ENCODE measurements around the gene KDM4C.
"Not testable (repeated sequence)": the region's sequence is repeated elsewhere in the genome, so short reads cannot be mapped to it uniquely, and the experiment has no call there.

Gene KDM4C

GRCh38 chr9:7180247-7180646 lies 422.5 kb downstream of the KDM4C start:
- peaks cover 8% of the 10 kb centered on the region for H3K4me1 Mint-ChIP-seq
- DNase-seq: no peak
- H3K36me3 Mint-ChIP-seq: peaks cover 52% of the 10 kb centered on the region
- H3K9me3 Mint-ChIP-seq: peaks cover 5% of the 10 kb centered on the region
- CTCF ChIA-PET: no interaction called here
- H3K4me3 Mint-ChIP-seq: no peak overlapping the region
- no peaks in the 10 kb centered on the region for H3K27me3 Mint-ChIP-seq
- H3K27ac Mint-ChIP-seq: peak overlapping the region; percentile 1

GRCh38 chr9:7183139-7183538 lies 425.4 kb downstream of the KDM4C start:
- H3K27me3 Mint-ChIP-seq, DNase-seq, CTCF ChIA-PET, H3K4me3 Mint-ChIP-seq, H3K27ac Mint-ChIP-seq, H3K4me1 Mint-ChIP-seq: not testable (repeated sequence)
- H3K9me3 Mint-ChIP-seq: peaks cover 11% of the 10 kb centered on the region
- H3K36me3 Mint-ChIP-seq: peaks cover 46% of the 10 kb centered on the region

- Mint-ChIP-seq H3K27ac (no peak overlapping the region), H3K4me1 (no peaks in the 10 kb centered on the region), H3K36me3 (peaks cover 27% of the 10 kb centered on the region), H3K27me3 (no peaks in the 10 kb centered on the region), H3K9me3 (peaks cover 25% of the 10 kb centered on the region), H3K4me3 (no peak overlapping the region)
- no peak for DNase-seq
- CTCF ChIA-PET: interaction anchor here (1.0 kb wide), 1 partner anchor 133 kb away, joined by 4 read pairs; no protein-coding TSS in a partner anchor
Measured at GRCh38 chr9:7185612-7186011, 427.8 kb downstream of the KDM4C start.

- peak; percentile 38 for DNase-seq
- H3K4me3 Mint-ChIP-seq: no peak overlapping the region
- CTCF ChIA-PET: no interaction called here
- no peaks in the 10 kb centered on the region for H3K27me3 Mint-ChIP-seq
- H3K36me3 Mint-ChIP-seq: peaks cover 27% of the 10 kb centered on the region
- peaks cover 30% of the 10 kb centered on the region for H3K9me3 Mint-ChIP-seq
- no peak overlapping the region for H3K27ac Mint-ChIP-seq
- H3K4me1 Mint-ChIP-seq: no peaks in the 10 kb centered on the region
Measured at GRCh38 chr9:7186175-7186574, 428.4 kb downstream of the KDM4C start.

- no peak for DNase-seq
- no peak overlapping the region for H3K27ac Mint-ChIP-seq
- H3K27me3 Mint-ChIP-seq: no peaks in the 10 kb centered on the region
- CTCF ChIA-PET: interaction anchor here (1.2 kb wide), 1 partner anchor 42 kb away, joined by 3 read pairs; no protein-coding TSS in a partner anchor
- H3K4me3 Mint-ChIP-seq: no peak overlapping the region
- no peaks in the 10 kb centered on the region for H3K36me3 Mint-ChIP-seq
- H3K9me3 Mint-ChIP-seq: peaks cover 22% of the 10 kb centered on the region
- no peaks in the 10 kb centered on the region for H3K4me1 Mint-ChIP-seq
Measured at GRCh38 chr9:7192266-7192665, 434.5 kb downstream of the KDM4C start.

- H3K4me3 Mint-ChIP-seq: no peak overlapping the region
- H3K4me1 Mint-ChIP-seq: no peaks in the 10 kb centered on the region
- H3K27me3 Mint-ChIP-seq: peaks cover 4% of the 10 kb centered on the region
- peaks cover 6% of the 10 kb centered on the region for H3K9me3 Mint-ChIP-seq
- no peaks in the 10 kb centered on the region for H3K36me3 Mint-ChIP-seq
- CTCF ChIA-PET: interaction anchor here (0.7 kb wide), 1 partner anchor 269 kb away, joined by 3 read pairs; no protein-coding TSS in a partner anchor
- DNase-seq: no peak
- H3K27ac Mint-ChIP-seq: no peak overlapping the region
Measured at GRCh38 chr9:7195526-7195925, 437.8 kb downstream of the KDM4C start.

- no peak for DNase-seq
- no peaks in the 10 kb centered on the region for H3K9me3 Mint-ChIP-seq
- no peaks in the 10 kb centered on the region for H3K36me3 Mint-ChIP-seq
- peaks cover 4% of the 10 kb centered on the region for H3K27me3 Mint-ChIP-seq
- CTCF ChIA-PET: no interaction called here
- H3K27ac Mint-ChIP-seq: no peak overlapping the region
- H3K4me3 Mint-ChIP-seq: no peak overlapping the region
- no peaks in the 10 kb centered on the region for H3K4me1 Mint-ChIP-seq
Measured at GRCh38 chr9:7196467-7196866, 438.7 kb downstream of the KDM4C start.

GRCh38 chr9:7201196-7201595 lies 443.4 kb downstream of the KDM4C start:
- no peaks in the 10 kb centered on the region for H3K9me3 Mint-ChIP-seq
- DNase-seq: no peak
- no peaks in the 10 kb centered on the region for H3K36me3 Mint-ChIP-seq
- CTCF ChIA-PET: no interaction called here
- no peak overlapping the region for H3K4me3 Mint-ChIP-seq
- no peaks in the 10 kb centered on the region for H3K4me1 Mint-ChIP-seq
- peaks cover 11% of the 10 kb centered on the region for H3K27me3 Mint-ChIP-seq
- H3K27ac Mint-ChIP-seq: no peak overlapping the region

GRCh38 chr9:7205806-7206205 lies 448.0 kb downstream of the KDM4C start:
- no peak overlapping the region for H3K4me3 Mint-ChIP-seq
- H3K36me3 Mint-ChIP-seq: no peaks in the 10 kb centered on the region
- peaks cover 11% of the 10 kb centered on the region for H3K27me3 Mint-ChIP-seq
- CTCF ChIA-PET: no interaction called here
- no peak overlapping the region for H3K27ac Mint-ChIP-seq
- DNase-seq: no peak
- H3K4me1 Mint-ChIP-seq: no peaks in the 10 kb centered on the region
- no peaks in the 10 kb centered on the region for H3K9me3 Mint-ChIP-seq

- no peaks in the 10 kb centered on the region for H3K9me3 Mint-ChIP-seq
- H3K27ac Mint-ChIP-seq: no peak overlapping the region
- H3K4me3 Mint-ChIP-seq: no peak overlapping the region
- no peaks in the 10 kb centered on the region for H3K4me1 Mint-ChIP-seq
- CTCF ChIA-PET: no interaction called here
- H3K27me3 Mint-ChIP-seq: peaks cover 15% of the 10 kb centered on the region
- no peak for DNase-seq
- no peaks in the 10 kb centered on the region for H3K36me3 Mint-ChIP-seq
Measured at GRCh38 chr9:7206221-7206758, 448.5 kb downstream of the KDM4C start.

GRCh38 chr9:7209016-7209715 lies 451.4 kb downstream of the KDM4C start:
- CTCF ChIA-PET: no interaction called here
- no peaks in the 10 kb centered on the region for H3K9me3 Mint-ChIP-seq

GRCh38 chr9:7209990-7210389 lies 452.2 kb downstream of the KDM4C start:
- Mint-ChIP-seq H3K27me3 (peaks cover 33% of the 10 kb centered on the region), H3K4me1 (peaks cover under 1% of the 10 kb centered on the region), H3K4me3 (no peak overlapping the region), H3K27ac (no peak overlapping the region), H3K9me3 (no peaks in the 10 kb centered on the region), H3K36me3 (no peaks in the 10 kb centered on the region)
- CTCF ChIA-PET: no interaction called here
- DNase-seq: no peak

More at GRCh38 chr9:7209016-7209715, 451.4 kb downstream of the KDM4C start:
- H3K27me3 Mint-ChIP-seq: peaks cover 34% of the 10 kb centered on the region
- H3K4me1 Mint-ChIP-seq: no peaks in the 10 kb centered on the region
- no peak overlapping the region for H3K27ac Mint-ChIP-seq
- DNase-seq: no peak
- no peak overlapping the region for H3K4me3 Mint-ChIP-seq
- H3K36me3 Mint-ChIP-seq: no peaks in the 10 kb centered on the region

GRCh38 chr9:7210854-7211637 lies 453.3 kb downstream of the KDM4C start:
- peaks cover 8% of the 10 kb centered on the region for H3K4me1 Mint-ChIP-seq
- no peak for DNase-seq
- no peaks in the 10 kb centered on the region for H3K9me3 Mint-ChIP-seq
- peaks cover 32% of the 10 kb centered on the region for H3K27me3 Mint-ChIP-seq
- H3K36me3 Mint-ChIP-seq: no peaks in the 10 kb centered on the region
- CTCF ChIA-PET: interaction anchor here (0.7 kb wide), 1 partner anchor 350 kb away, joined by 3 read pairs; no protein-coding TSS in a partner anchor
- no peak overlapping the region for H3K4me3 Mint-ChIP-seq
- H3K27ac Mint-ChIP-seq: no peak overlapping the region

GRCh38 chr9:7211657-7212056 lies 453.9 kb downstream of the KDM4C start:
- H3K9me3 Mint-ChIP-seq: peaks cover 3% of the 10 kb centered on the region
- H3K4me1 Mint-ChIP-seq: peaks cover 14% of the 10 kb centered on the region
- H3K27ac Mint-ChIP-seq: no peak overlapping the region
- H3K27me3 Mint-ChIP-seq: peaks cover 38% of the 10 kb centered on the region
- CTCF ChIA-PET: interaction anchor here (0.7 kb wide), 1 partner anchor 350 kb away, joined by 3 read pairs; no protein-coding TSS in a partner anchor
- no peaks in the 10 kb centered on the region for H3K36me3 Mint-ChIP-seq
- H3K4me3 Mint-ChIP-seq: no peak overlapping the region
- no peak for DNase-seq
